Measurements from ENCODE around the gene MRE11. TPM values are rescaled to one million over a fixed set of nuclear protein-coding genes. Genes with fewer than 3 reads are reported as not detected.
"Not testable (repeated sequence)": the region's sequence is repeated elsewhere in the genome, so short reads cannot be mapped to it uniquely, and the experiment has no call there.

The MRE11 gene
- total and polyA plus RNA-seq, 10 of the 15 experiments (the other 5 are each of a cell fraction or from before 2014, with no cell fraction given), result 16.2 to 39.2 (median 26.9) TPM

GRCh38 chr11:94379613-94380012, 114.0 kb downstream of the MRE11 start:
- CTCF ChIA-PET, result no interaction called here
- WGBS (ENCODE audit: insufficient coverage, insufficient replicate concordance, low lambda C conversion rate, missing lambda C conversion rate), result 30% methylated on average over 5 of the region's 5 CpGs
- DNase-seq (ENCODE audit: low read depth, low spot score) (no peak), FAIRE-seq (no peak), ATAC-seq (no peak)
- RAD21 ChIA-PET (ENCODE audit: unreplicated experiment), result no interaction called here
- Histone ChIP-seq H3K4me1 (ENCODE audit: control insufficient read depth, insufficient read depth, low read length) (no peaks in the 10 kb centered on the region), H2AFZ (ENCODE audit: control insufficient read depth, low read depth, low read length) (no peak overlapping the region), H4K20me1 (ENCODE audit: control insufficient read depth, insufficient read depth) (no peaks in the 10 kb centered on the region), H3K4me3 (no peak overlapping the region), H3K27ac (ENCODE audit: control insufficient read depth, insufficient read depth) (no peak overlapping the region), H3K79me2 (ENCODE audit: control insufficient read depth, insufficient read depth, low read length) (no peaks in the 10 kb centered on the region), H3K9ac (ENCODE audit: control insufficient read depth, insufficient read depth, low read length) (no peak overlapping the region), H3K27me3 (replicated peaks in 1 of 2; ENCODE audit: control insufficient read depth in 2 of 2, insufficient read depth in 2 of 2, low read length in 1 of 2) (no peaks in the 10 kb centered on the region), H3K9me3 (replicated peaks; ENCODE audit: control insufficient read depth, insufficient read depth, low read length) (no peaks in the 10 kb centered on the region), H3K4me2 (ENCODE audit: control insufficient read depth, insufficient read depth) (no peak overlapping the region), H3K36me3 (ENCODE audit: control insufficient read depth in 2 of 2, insufficient read depth in 2 of 2, low read length in 1 of 2) (no peaks in the 10 kb centered on the region)
- BruUV-seq (replicated peaks), result no TSS peak
- SMC1A ChIA-PET (ENCODE audit: uncharacterized antibody, unreplicated experiment), result no interaction called here
- intact Hi-C loops (cut with micrococcal nuclease; ENCODE audit: unreplicated experiment), result no loop called here
- POLR2A ChIA-PET, result no interaction called here
- in situ Hi-C loops (cut with MboI), result no loop called here
- TF ChIP-seq SMC3 (IDR thresholded peaks at IDR 0.05; ENCODE audit: borderline replicate concordance, low read length), result no peak

GRCh38 chr11:94376841-94377240, 116.8 kb downstream of the MRE11 start:
- Histone ChIP-seq H2AFZ (ENCODE audit: control insufficient read depth, low read depth, low read length) (no peak overlapping the region), H3K36me3 (ENCODE audit: control insufficient read depth in 2 of 2, insufficient read depth in 2 of 2, low read length in 1 of 2) (no peaks in the 10 kb centered on the region), H3K9ac (ENCODE audit: control insufficient read depth, insufficient read depth, low read length) (no peak overlapping the region), H4K20me1 (ENCODE audit: control insufficient read depth, insufficient read depth) (no peaks in the 10 kb centered on the region), H3K4me2 (ENCODE audit: control insufficient read depth, insufficient read depth) (no peak overlapping the region), H3K4me3 (no peak overlapping the region), H3K79me2 (ENCODE audit: control insufficient read depth, insufficient read depth, low read length) (no peaks in the 10 kb centered on the region), H3K27ac (ENCODE audit: control insufficient read depth, insufficient read depth) (no peak overlapping the region), H3K9me3 (replicated peaks; ENCODE audit: control insufficient read depth, insufficient read depth, low read length) (no peaks in the 10 kb centered on the region), H3K27me3 (replicated peaks in 1 of 2; ENCODE audit: control insufficient read depth in 2 of 2, insufficient read depth in 2 of 2, low read length in 1 of 2) (no peaks in the 10 kb centered on the region), H3K4me1 (ENCODE audit: control insufficient read depth, insufficient read depth, low read length) (no peaks in the 10 kb centered on the region)
- 7% methylated on average over 1 of the region's 1 CpG for WGBS (ENCODE audit: insufficient coverage, insufficient replicate concordance, low lambda C conversion rate, missing lambda C conversion rate)
- DNase-seq (ENCODE audit: low read depth, low spot score), result no peak
- ChIA-PET CTCF (no interaction called here), SMC1A (ENCODE audit: uncharacterized antibody, unreplicated experiment) (no interaction called here), RAD21 (ENCODE audit: unreplicated experiment) (no interaction called here), POLR2A (no interaction called here)
- FAIRE-seq, result no peak
- ATAC-seq, result no peak
- no TSS peak for BruUV-seq (replicated peaks)
- no peak for TF ChIP-seq RB1 (IDR thresholded peaks at IDR 0.05; ENCODE audit: borderline replicate concordance)
- no peak for TF ChIP-seq CBFB (IDR thresholded peaks at IDR 0.05; ENCODE audit: low read depth)
- intact Hi-C loops (cut with micrococcal nuclease; ENCODE audit: unreplicated experiment), result no loop called here
- in situ Hi-C loops (cut with MboI), result no loop called here

GRCh38 chr11:94370576-94370975, 123.1 kb downstream of the MRE11 start:
- H2AFZ ChIP-seq (ENCODE audit: control insufficient read depth, low read depth, low read length); DNase-seq (ENCODE audit: low read depth, low spot score); H4K20me1 ChIP-seq (ENCODE audit: control insufficient read depth, insufficient read depth); SMC1A ChIA-PET (ENCODE audit: uncharacterized antibody, unreplicated experiment); H3K27me3 ChIP-seq (replicated peaks in 1 of 2; ENCODE audit: control insufficient read depth in 2 of 2, insufficient read depth in 2 of 2, low read length in 1 of 2); H3K9me3 ChIP-seq (replicated peaks; ENCODE audit: control insufficient read depth, insufficient read depth, low read length); H3K79me2 ChIP-seq (ENCODE audit: control insufficient read depth, insufficient read depth, low read length); BruUV-seq (replicated peaks); H3K4me2 ChIP-seq (ENCODE audit: control insufficient read depth, insufficient read depth); H3K4me1 ChIP-seq (ENCODE audit: control insufficient read depth, insufficient read depth, low read length); H3K4me3 ChIP-seq; ATAC-seq; RAD21 ChIA-PET (ENCODE audit: unreplicated experiment); CTCF ChIA-PET; H3K27ac ChIP-seq (ENCODE audit: control insufficient read depth, insufficient read depth); intact Hi-C loops (cut with micrococcal nuclease; ENCODE audit: unreplicated experiment); H3K9ac ChIP-seq (ENCODE audit: control insufficient read depth, insufficient read depth, low read length); H3K36me3 ChIP-seq (ENCODE audit: control insufficient read depth in 2 of 2, insufficient read depth in 2 of 2, low read length in 1 of 2); in situ Hi-C loops (cut with MboI); POLR2A ChIA-PET; FAIRE-seq: not testable (repeated sequence)
- 16% methylated on average over 6 of the region's 6 CpGs for WGBS (ENCODE audit: insufficient coverage, insufficient replicate concordance, low lambda C conversion rate, missing lambda C conversion rate)
